Progenitor cell of endocrine pancreas (in vitro differentiated cells): ENCODE results near the gene ABCG4. TPM values are rescaled to one million over a fixed set of nuclear protein-coding genes. Genes with fewer than 3 reads are reported as not detected.

Source experiments
- DNase-seq: peaks from one replicate; pipeline ENCODE4 v3.0.0; 2021; ENCODE audit warnings: low spot score; ENCODE audit not compliant: unreplicated experiment
- H3K27ac Mint-ChIP-seq: 2 replicates; pipeline ENCODE4 v1.8.0; 2021; ENCODE audit warnings: mild to moderate bottlenecking, moderate library complexity, mixed read lengths
- H3K27me3 Mint-ChIP-seq: 2 replicates; pipeline ENCODE4 v1.8.0; 2021; ENCODE audit warnings: mixed read lengths
- H3K36me3 Mint-ChIP-seq: 2 replicates; pipeline ENCODE4 v1.8.0; 2022; ENCODE audit warnings: mixed read lengths; ENCODE audit not compliant: insufficient read depth
- H3K4me1 Mint-ChIP-seq: 2 replicates; pipeline ENCODE4 v1.8.0; 2021; ENCODE audit warnings: low read depth, mixed read lengths
- H3K4me3 Mint-ChIP-seq: 2 replicates; pipeline ENCODE4 v1.8.0; 2021; ENCODE audit warnings: low read depth, mild to moderate bottlenecking, moderate library complexity, mixed read lengths
- H3K9me3 Mint-ChIP-seq: 2 replicates; pipeline ENCODE4 v1.8.0; 2021; ENCODE audit warnings: low read depth, mixed read lengths
- CTCF ChIP-seq: fragments of 200-600 bp; sonication (generic); IDR thresholded peaks from one replicate; pipeline ENCODE4 v1.5.0; 2021; ENCODE audit warnings: antibody characterized with exemption, mild to moderate bottlenecking; ENCODE audit not compliant: unreplicated experiment
- total RNA-seq: library from RNA; stranded (reverse); gene quantifications from 2 replicates; pipeline ENCODE4 v1.2.1, GENCODE V29; 2021

Gene ABCG4
- total RNA-seq, 1 donor from 2014 or later, result 0.53 TPM

DNA sequence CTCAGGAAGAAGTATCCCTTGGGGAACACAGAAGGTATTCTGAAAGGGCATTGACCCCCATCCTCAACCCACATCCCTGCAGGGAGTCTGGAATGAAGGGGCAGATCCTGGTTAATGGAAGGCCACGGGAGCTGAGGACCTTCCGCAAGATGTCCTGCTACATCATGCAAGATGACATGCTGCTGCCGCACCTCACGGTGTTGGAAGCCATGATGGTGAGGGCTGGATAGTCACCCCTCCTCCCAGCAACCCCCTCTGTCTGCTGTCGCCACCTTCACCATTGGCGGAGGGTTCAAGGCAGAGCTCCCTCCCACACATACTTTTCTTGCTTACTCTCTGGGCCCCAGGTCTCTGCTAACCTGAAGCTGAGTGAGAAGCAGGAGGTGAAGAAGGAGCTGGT, 5.3 kb downstream of the ABCG4 start:
- no peak for TF ChIP-seq CTCF
- Mint-ChIP-seq H3K27me3 (peaks cover 62% of the 10 kb centered on the region), H3K4me3 (no peak overlapping the region), H3K27ac (no peak overlapping the region), H3K9me3 (no peaks in the 10 kb centered on the region), H3K36me3 (no peaks in the 10 kb centered on the region), H3K4me1 (no peaks in the 10 kb centered on the region)
- no peak for DNase-seq

DNA sequence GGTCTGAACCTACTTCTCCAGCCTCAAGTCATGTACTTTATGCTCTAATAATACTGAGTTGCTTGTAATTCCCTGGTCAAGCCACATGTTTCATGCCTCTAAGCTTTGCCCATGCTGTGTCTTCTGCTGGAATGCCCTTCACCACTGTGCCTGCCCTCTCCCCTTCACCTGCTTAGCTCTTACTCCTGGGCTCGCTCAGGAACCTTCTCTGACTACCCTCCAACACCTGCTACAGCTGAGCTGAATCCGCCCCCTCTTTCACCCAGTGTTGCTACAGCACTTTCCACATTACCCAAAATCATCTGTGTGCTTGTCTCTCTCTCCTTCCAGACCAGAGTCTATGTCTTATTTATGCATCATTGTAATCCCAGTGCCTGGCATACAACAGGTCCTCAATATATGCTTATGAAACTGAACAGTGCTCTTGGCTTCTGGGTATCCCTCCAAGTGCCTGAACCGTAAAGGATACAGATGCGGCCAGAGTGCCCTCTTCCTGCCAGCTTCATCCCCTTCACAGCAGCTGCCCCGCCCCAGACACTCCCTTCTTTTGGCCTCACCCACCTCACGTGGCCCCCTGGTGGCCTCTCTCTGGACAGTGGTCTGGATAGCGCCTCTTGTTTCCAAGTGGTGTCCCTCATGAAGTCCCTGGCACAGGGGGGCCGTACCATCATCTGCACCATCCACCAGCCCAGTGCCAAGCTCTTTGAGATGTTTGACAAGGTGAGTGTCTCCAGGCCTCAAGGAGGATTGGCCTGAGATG, 7.1 kb downstream of the ABCG4 start:
- Mint-ChIP-seq H3K4me1 (no peaks in the 10 kb centered on the region), H3K4me3 (no peak overlapping the region), H3K9me3 (no peaks in the 10 kb centered on the region), H3K27me3 (peaks cover 50% of the 10 kb centered on the region), H3K36me3 (no peaks in the 10 kb centered on the region), H3K27ac (no peak overlapping the region)
- TF ChIP-seq CTCF, result peak; percentile 27
- DNase-seq, result no peak

DNA sequence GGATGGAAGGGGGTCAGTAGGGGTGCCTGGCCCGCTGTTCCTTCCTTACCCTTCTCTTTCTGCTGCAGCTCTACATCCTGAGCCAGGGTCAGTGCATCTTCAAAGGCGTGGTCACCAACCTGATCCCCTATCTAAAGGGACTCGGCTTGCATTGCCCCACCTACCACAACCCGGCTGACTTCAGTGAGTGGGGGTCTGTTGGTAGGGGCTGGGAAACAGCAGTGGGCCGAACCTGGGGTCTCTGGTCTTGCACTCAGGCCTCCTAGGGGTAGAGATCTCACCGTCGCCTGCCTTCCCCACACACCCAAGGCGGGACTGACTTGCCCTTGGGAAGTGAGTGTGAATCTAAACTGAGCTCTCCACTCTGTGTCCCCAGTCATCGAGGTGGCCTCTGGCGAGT, 7.6 kb downstream of the ABCG4 start:
- Mint-ChIP-seq H3K27me3 (peaks cover 44% of the 10 kb centered on the region), H3K4me1 (no peaks in the 10 kb centered on the region), H3K9me3 (no peaks in the 10 kb centered on the region)

GRCh38 chr11:119157063-119157462, 8.2 kb downstream of the ABCG4 start:
- DNase-seq, result no peak
- Mint-ChIP-seq H3K27ac (no peak overlapping the region), H3K27me3 (peaks cover 38% of the 10 kb centered on the region), H3K4me1 (no peaks in the 10 kb centered on the region), H3K9me3 (no peaks in the 10 kb centered on the region), H3K4me3 (no peak overlapping the region), H3K36me3 (no peaks in the 10 kb centered on the region)
- TF ChIP-seq CTCF, result no peak

More for the DNA sequence above, 7.6 kb downstream of the ABCG4 start:
- H3K4me3 Mint-ChIP-seq, result no peak overlapping the region
- no peak for DNase-seq
- H3K27ac Mint-ChIP-seq, result no peak overlapping the region
- TF ChIP-seq CTCF, result no peak
- H3K36me3 Mint-ChIP-seq, result no peaks in the 10 kb centered on the region

DNA sequence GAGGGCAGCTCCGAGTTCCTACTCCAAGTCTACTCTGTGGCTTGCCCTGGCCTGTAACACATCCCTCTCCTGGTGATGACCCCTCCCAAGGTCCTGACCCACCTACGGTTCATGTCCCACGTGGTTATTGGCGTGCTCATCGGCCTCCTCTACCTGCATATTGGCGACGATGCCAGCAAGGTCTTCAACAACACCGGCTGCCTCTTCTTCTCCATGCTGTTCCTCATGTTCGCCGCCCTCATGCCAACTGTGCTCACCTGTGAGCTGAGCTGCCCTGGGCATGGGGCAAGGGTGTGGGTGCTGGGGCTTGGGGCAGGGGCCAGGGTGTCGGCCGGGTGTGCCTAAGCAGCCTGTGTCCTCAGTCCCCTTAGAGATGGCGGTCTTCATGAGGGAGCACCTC, 9.6 kb downstream of the ABCG4 start:
- no peak for DNase-seq

More for the DNA sequence above, 9.6 kb downstream of the ABCG4 start:
- no peak overlapping the region for H3K27ac Mint-ChIP-seq
- H3K4me1 Mint-ChIP-seq, result no peaks in the 10 kb centered on the region
- peaks cover 33% of the 10 kb centered on the region for H3K27me3 Mint-ChIP-seq
- no peak overlapping the region for H3K4me3 Mint-ChIP-seq
- no peak for TF ChIP-seq CTCF
- no peaks in the 10 kb centered on the region for H3K36me3 Mint-ChIP-seq
- no peaks in the 10 kb centered on the region for H3K9me3 Mint-ChIP-seq
